ENCODE data around the gene RNF138. TPM values are rescaled to one million over a fixed set of nuclear protein-coding genes. Genes with fewer than 3 reads are reported as not detected.

The RNF138 gene
- polyA plus RNA-seq, 2 of the 4 experiments (the other 2 are of a cell fraction), result 17.4 to 18.3 TPM

DNA sequence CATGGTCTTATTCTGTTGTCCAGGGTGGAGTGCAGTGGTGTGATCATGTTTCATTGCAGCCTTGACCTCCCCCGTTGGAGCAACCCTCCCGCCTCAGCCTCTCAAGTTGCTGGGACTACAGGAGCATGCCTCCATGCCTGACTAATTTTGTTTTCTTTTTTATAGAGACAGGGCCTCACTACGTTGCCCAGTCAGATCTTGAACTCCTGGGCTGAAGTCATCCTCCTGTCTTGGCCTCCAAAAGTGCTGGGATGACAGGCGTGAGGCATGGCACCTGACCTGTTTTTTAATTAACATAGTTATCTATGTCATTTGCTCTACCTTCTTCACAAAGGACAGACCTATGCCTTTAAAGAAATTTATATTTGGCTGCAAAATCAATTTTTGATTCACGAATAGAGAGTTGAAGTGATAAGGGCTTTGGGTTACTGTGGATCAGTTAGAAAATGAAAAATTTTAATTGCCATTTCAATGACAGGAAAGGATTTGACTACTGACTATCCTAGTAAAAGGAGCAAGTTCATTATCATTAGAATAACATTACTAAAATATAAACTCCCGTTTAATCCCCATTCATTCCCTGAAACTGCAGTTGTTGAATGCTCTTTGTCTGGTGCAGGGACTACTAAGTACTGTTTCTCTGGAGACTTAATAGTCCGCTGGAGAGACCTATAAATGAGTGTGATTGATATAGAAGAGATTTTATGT lies 3.7 kb downstream of the RNF138 start (continued):
- TF ChIP-seq EP300 (IDR thresholded peaks at IDR 0.05) (no peak), HDAC2 (IDR thresholded peaks at IDR 0.05) (no peak)

DNA sequence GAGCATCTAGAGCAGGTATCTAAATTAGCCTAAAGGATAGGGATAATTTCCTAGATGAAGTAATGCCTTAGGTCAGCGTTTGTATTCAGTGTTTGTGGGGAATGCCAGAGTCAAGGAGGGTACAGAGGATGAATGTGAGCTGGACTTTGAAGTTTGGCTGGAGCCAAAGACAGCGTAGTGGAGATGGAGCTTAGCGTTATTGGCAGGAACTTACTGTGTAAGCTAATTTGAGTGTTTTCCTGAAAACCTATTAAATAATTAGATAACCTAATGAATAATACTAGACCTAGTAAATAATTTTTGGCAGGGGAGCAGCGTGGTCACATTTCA lies 4.2 kb downstream of the RNF138 start:
- WGBS (ENCODE audit: missing lambda C conversion rate), result 80% methylated on average over 4 of the region's 4 CpGs
- no peak overlapping the region for H3K4me2 ChIP-seq
- no peaks in the 10 kb centered on the region for H3K9me3 ChIP-seq
- DNase-seq (ENCODE audit: low read depth in 1 of 2, low spot score in 1 of 2), result no peak
- TF ChIP-seq, protein P1, sequence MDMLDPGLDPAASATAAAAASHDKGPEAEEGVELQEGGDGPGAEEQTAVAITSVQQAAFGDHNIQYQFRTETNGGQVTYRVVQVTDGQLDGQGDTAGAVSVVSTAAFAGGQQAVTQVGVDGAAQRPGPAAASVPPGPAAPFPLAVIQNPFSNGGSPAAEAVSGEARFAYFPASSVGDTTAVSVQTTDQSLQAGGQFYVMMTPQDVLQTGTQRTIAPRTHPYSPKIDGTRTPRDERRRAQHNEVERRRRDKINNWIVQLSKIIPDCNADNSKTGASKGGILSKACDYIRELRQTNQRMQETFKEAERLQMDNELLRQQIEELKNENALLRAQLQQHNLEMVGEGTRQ (IDR thresholded peaks at IDR 0.05), result no peak
- TF ChIP-seq RNF2 (IDR thresholded peaks at IDR 0.05; ENCODE audit: borderline replicate concordance, low read depth) (no peak), EP300 (IDR thresholded peaks at IDR 0.05) (no peak), PHF8 (IDR thresholded peaks at IDR 0.05; ENCODE audit: borderline replicate concordance, low read depth) (no peak), POLR2AphosphoS2 (conservative IDR thresholded peaks at IDR 0.05; ENCODE audit: low read length) (no peak), JUNB (IDR thresholded peaks at IDR 0.05) (no peak), SREBF2 (IDR thresholded peaks at IDR 0.05) (no peak), HDAC2 (IDR thresholded peaks at IDR 0.05) (no peak)
- TF ChIP-seq, protein P2, sequence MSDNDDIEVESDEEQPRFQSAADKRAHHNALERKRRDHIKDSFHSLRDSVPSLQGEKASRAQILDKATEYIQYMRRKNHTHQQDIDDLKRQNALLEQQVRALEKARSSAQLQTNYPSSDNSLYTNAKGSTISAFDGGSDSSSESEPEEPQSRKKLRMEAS (IDR thresholded peaks at IDR 0.05), result no peak
- TF ChIP-seq, protein P3, sequence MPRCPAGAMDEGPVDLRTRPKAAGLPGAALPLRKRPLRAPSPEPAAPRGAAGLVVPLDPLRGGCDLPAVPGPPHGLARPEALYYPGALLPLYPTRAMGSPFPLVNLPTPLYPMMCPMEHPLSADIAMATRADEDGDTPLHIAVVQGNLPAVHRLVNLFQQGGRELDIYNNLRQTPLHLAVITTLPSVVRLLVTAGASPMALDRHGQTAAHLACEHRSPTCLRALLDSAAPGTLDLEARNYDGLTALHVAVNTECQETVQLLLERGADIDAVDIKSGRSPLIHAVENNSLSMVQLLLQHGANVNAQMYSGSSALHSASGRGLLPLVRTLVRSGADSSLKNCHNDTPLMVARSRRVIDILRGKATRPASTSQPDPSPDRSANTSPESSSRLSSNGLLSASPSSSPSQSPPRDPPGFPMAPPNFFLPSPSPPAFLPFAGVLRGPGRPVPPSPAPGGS (IDR thresholded peaks at IDR 0.05), result no peak
- no peak for ATAC-seq
- CTCF ChIA-PET, result no interaction called here
- H3K4me1 ChIP-seq, result peaks cover 13% of the 10 kb centered on the region
- H3K27ac ChIP-seq, result no peak overlapping the region
- POLR2A ChIA-PET, result no interaction called here
- FAIRE-seq, result no peak
- H3K4me3 ChIP-seq, result no peak overlapping the region

GRCh38 chr18:32096946-32097345 lies 5.3 kb downstream of the RNF138 start:
- ChIA-PET CTCF (no interaction called here), POLR2A (no interaction called here)
- Histone ChIP-seq H3K4me1 (peaks cover 13% of the 10 kb centered on the region), H3K27ac (no peak overlapping the region), H3K4me2 (no peak overlapping the region), H3K9me3 (no peaks in the 10 kb centered on the region), H3K4me3 (no peak overlapping the region)
- no peak for ATAC-seq
- 89% methylated on average over 2 of the region's 2 CpGs for WGBS (ENCODE audit: missing lambda C conversion rate)
- TF ChIP-seq REST (IDR thresholded peaks at IDR 0.05) (no peak), BHLHE40 (IDR thresholded peaks at IDR 0.05; ENCODE audit: low read depth, low read length) (no peak), KDM5A (IDR thresholded peaks at IDR 0.05) (no peak), HDAC2 (IDR thresholded peaks at IDR 0.05) (no peak), HOXB13 (CRISPR knock-in tag; IDR thresholded peaks at IDR 0.05; ENCODE audit: low read depth) (no peak), MAFK (IDR thresholded peaks at IDR 0.05; ENCODE audit: partially characterized antibody) (no peak), ZNF302 (CRISPR knock-in tag; IDR thresholded peaks at IDR 0.05) (no peak), FOSB (CRISPR knock-in tag; IDR thresholded peaks at IDR 0.05) (no peak), POLR2A (IDR thresholded peaks at IDR 0.05; ENCODE audit: low read length) (no peak), TFCP2L1 (CRISPR knock-in tag; IDR thresholded peaks at IDR 0.05) (no peak), KDM1A (IDR thresholded peaks at IDR 0.05; ENCODE audit: low read depth) (no peak)
- TF ChIP-seq, protein P4, sequence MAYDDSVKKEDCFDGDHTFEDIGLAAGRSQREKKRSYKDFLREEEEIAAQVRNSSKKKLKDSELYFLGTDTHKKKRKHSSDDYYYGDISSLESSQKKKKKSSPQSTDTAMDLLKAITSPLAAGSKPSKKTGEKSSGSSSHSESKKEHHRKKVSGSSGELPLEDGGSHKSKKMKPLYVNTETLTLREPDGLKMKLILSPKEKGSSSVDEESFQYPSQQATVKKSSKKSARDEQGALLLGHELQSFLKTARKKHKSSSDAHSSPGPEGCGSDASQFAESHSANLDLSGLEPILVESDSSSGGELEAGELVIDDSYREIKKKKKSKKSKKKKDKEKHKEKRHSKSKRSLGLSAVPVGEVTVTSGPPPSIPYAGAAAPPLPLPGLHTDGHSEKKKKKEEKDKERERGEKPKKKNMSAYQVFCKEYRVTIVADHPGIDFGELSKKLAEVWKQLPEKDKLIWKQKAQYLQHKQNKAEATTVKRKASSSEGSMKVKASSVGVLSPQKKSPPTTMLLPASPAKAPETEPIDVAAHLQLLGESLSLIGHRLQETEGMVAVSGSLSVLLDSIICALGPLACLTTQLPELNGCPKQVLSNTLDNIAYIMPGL (CRISPR knock-in tag; IDR thresholded peaks at IDR 0.05; ENCODE audit: borderline replicate concordance), result no peak
- TF ChIP-seq, protein P3 (IDR thresholded peaks at IDR 0.05), result no peak
- TF ChIP-seq, protein P5, sequence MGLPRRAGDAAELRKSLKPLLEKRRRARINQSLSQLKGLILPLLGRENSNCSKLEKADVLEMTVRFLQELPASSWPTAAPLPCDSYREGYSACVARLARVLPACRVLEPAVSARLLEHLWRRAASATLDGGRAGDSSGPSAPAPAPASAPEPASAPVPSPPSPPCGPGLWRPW (IDR thresholded peaks at IDR 0.05), result no peak
- TF ChIP-seq, protein P6, sequence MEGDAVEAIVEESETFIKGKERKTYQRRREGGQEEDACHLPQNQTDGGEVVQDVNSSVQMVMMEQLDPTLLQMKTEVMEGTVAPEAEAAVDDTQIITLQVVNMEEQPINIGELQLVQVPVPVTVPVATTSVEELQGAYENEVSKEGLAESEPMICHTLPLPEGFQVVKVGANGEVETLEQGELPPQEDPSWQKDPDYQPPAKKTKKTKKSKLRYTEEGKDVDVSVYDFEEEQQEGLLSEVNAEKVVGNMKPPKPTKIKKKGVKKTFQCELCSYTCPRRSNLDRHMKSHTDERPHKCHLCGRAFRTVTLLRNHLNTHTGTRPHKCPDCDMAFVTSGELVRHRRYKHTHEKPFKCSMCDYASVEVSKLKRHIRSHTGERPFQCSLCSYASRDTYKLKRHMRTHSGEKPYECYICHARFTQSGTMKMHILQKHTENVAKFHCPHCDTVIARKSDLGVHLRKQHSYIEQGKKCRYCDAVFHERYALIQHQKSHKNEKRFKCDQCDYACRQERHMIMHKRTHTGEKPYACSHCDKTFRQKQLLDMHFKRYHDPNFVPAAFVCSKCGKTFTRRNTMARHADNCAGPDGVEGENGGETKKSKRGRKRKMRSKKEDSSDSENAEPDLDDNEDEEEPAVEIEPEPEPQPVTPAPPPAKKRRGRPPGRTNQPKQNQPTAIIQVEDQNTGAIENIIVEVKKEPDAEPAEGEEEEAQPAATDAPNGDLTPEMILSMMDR (IDR thresholded peaks at IDR 0.05), result no peak
- no peak for DNase-seq (ENCODE audit: low read depth in 1 of 2, low spot score in 1 of 2)
- no peak for FAIRE-seq
